GM12874 (cell line): ENCODE measurements around the gene SLC30A3.
A peak's percentile ranks its signal among the peaks of the same experiment; 100 is the strongest.

Experiments used
- TF ChIP-seq, protein P1 (sequence below): IDR thresholded peaks from 2 replicates; pipeline ENCODE4 v1.5.1; 2011; ENCODE audit warnings: low read depth, mild to moderate bottlenecking, control low read depth, low read length, moderate library complexity; ENCODE audit not compliant: insufficient read depth

SLC30A3 gene

DNA sequence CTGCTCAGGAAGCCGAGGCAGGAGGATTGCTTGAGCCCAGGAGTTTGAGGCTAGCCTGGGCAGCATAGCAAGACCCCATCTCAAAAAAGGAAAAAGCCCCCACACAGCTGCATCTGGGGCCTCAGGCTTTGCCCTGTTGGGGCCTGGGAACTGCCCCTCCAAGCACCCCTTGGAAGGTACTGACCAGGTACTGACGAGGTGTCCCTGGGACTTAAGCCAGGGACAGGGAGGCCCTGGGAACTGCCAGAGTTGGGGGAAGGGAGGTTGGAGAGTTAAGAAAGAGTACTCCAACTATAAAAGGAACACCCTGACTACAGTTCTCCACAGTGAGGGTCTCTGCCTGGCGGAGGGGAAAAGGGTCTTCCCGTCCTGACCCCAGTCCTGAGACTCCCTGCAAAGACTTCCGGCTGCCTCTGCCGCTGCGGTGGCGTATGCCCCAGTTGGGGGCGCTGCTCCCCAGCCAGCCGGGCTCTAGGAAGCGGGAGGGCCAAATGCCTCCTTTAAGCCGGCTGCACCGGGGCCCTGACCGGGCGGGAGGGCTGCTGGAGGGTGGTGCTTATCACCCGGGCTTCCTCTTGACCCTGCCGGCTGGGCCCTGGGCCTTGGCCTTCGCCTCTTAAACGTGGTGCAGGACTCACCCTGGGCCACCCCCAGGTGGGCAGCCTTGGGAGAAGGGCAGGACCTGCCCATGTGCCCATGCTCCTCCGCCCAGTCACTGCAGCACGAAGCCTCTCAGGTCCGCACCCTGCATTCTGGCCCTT lies 12.8 kb downstream of the SLC30A3 start:
- TF ChIP-seq, protein P1, sequence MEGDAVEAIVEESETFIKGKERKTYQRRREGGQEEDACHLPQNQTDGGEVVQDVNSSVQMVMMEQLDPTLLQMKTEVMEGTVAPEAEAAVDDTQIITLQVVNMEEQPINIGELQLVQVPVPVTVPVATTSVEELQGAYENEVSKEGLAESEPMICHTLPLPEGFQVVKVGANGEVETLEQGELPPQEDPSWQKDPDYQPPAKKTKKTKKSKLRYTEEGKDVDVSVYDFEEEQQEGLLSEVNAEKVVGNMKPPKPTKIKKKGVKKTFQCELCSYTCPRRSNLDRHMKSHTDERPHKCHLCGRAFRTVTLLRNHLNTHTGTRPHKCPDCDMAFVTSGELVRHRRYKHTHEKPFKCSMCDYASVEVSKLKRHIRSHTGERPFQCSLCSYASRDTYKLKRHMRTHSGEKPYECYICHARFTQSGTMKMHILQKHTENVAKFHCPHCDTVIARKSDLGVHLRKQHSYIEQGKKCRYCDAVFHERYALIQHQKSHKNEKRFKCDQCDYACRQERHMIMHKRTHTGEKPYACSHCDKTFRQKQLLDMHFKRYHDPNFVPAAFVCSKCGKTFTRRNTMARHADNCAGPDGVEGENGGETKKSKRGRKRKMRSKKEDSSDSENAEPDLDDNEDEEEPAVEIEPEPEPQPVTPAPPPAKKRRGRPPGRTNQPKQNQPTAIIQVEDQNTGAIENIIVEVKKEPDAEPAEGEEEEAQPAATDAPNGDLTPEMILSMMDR = peak; percentile 77

DNA sequence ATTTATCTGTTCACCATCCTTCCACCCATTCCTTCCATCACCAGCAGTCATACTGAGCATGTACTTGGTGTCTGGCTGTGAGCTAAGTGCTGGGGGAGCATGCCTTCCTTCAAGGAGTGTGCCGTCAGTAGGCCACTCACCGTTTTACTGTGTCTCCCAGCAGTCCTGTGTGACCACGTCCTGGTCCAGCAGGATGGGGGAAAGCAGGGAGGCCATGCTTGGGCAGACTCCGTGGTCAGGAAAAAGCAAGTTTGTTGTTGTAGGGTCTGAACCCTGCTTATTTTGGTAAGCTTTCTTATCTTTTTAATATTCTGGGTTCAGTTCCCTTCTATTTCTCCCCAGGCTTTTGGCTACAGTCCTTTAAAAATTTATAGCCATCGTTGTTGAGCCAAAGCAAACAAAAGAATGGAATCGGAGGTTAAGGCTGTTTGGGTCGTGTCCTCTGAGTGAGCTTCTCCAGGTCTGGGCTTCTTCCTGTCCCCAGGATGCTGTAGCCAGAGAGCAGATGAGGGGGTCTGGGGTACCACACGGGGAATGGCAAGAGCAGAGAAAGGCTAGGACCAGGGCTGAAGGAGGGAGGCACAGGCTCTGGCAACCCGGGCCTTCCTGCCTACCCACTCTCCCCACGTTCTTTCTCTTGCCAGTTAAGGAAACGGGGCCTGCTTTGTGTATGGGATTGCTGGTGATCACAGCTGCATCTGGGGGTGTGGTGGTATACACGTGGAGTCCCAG lies 13.5 kb downstream of the SLC30A3 start:
- TF ChIP-seq, protein P1 = no peak

DNA sequence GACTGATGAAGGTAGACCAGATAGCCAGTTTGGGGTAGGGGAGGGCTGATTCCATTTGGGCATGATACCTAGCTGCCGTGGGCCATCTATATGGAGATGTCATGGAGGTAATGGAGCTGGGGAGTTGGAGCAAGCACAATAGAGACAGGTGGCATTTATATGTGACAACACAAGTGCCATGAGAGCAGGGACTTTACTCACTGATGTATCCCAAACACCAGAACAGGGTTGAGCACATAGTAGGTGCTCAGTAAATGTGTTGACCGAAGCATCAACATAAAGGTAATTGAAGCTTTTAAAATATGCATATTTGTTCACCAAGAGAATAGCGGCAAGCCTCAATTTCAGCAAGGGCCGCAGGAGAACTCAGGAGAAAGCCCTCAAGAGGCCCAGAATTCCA lies 15.0 kb downstream of the SLC30A3 start:
- TF ChIP-seq, protein P1 = no peak

DNA sequence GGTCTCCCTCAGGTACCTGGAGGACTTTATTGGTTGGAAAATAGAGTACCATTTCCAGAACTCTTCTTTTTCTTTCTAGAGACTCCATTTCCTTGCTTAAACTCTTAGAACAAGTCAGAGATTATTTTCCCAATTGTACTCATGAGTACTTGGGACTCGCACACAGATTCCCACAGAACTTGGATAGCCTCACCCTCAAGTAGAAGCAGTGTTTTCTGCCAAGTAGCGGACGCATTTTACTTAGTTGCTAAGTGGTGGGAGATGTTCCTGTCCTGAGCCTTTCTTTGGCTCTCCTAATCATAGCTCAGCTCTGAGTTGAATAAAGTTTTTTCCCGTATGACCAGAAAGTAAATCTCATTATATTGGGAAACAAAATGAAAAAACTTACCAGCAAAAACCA lies 17.2 kb downstream of the SLC30A3 start:
- TF ChIP-seq, protein P1 = no peak

DNA sequence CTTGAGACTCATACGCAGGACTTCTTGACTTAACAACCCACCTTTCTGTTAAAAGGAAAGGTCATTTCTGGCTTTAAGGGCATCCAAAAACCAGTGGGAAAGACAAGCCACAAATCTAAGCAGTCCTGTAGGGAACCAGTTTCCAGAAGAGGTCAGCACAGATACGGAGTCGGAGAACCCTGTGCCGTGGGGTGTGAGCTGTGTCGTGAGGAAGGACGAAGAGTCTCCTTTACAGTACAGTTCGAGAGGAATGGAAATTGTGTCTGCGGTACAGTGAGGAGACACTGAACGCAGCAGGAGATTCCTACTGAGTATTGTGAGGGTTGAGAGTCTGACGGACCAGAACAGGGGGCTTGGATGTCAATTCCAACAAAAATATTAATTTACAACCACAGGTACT lies 17.7 kb downstream of the SLC30A3 start:
- TF ChIP-seq, protein P1 = no peak

DNA sequence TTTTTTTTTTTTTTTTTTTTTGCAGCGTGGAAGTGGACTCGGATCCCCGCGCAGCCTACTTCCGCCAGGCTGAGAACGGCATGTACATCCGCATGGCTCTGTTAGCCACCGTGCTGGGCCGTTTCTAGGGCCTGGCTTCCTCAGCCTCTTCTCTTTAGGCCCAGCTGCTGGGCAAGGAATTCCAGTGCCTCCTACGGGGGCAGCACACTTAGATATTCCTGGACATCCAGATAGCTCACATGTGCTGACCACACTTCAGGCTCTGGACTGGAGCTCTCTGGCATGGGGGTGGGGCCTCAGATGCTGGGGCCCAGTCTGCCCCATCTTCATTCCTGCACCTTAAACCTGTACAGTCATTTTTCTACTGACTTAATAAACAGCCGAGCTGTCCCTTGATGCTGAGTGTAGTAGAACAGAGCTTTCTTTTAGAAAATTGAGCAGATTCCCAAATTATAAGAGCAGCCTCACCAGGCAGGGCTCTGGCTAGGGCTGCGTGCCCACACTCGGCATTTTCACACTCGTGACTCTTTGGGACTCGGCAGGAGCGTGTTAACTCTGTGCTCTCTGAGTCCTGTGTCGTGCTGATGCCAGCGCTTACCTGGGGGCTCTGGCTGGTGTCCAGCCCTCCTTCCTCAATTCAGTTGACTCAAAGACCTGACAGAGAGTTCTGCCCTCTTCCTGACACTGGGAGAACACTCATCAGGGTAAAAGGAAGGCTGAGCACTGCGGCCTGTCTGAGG lies 19.3 kb downstream of the SLC30A3 start:
- TF ChIP-seq, protein P1 = no peak

DNA sequence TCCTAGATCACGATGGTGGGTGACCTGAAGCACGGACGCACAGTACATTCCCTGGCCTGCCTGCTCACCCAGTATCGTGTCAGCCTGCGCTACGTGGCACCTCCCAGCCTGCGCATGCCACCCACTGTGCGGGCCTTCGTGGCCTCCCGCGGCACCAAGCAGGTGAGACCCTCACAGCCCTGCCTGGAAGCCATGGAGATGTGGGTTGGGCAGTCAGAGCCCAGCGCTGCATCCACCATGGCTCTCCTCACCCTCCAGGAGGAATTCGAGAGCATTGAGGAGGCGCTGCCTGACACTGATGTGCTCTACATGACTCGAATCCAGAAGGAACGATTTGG lies 20.3 kb downstream of the SLC30A3 start:
- TF ChIP-seq, protein P1 = no peak
